ENCODE data around the gene MAN2C1. TPM values are rescaled to one million over a fixed set of nuclear protein-coding genes. Genes with fewer than 3 reads are reported as not detected.

Gene MAN2C1
- total and polyA plus RNA-seq, 9 of the 15 experiments (the other 6 are each of a cell fraction or from before 2014, with no cell fraction given): 2.0 to 141 (median 39.9) TPM

- TF ChIP-seq ZNF592 (IDR thresholded peaks at IDR 0.05) (no peak), PHB (CRISPR knock-in tag; IDR thresholded peaks at IDR 0.05) (0 out of 2 replicates have a peak, but pooled peaks have one; percentile 37), MXI1 (IDR thresholded peaks at IDR 0.05; ENCODE audit: low read depth, low read length) (no peak), SRSF3 (IDR thresholded peaks at IDR 0.05; ENCODE audit: insufficient read depth, low read length) (no peak), CREM (IDR thresholded peaks at IDR 0.05; ENCODE audit: low read depth) (peak; percentile 89), COPS2 (conservative IDR thresholded peaks at IDR 0.05) (no peak), MEF2D (tag; conservative IDR thresholded peaks at IDR 0.05; ENCODE audit: low read depth) (no peak), RAD21 (CRISPR knock-in tag; conservative IDR thresholded peaks at IDR 0.05 in 1 of 2, IDR thresholded peaks at IDR 0.05 in 1 of 2) (peak; percentile 62 to 84), ZNF121 (CRISPR knock-in tag; conservative IDR thresholded peaks at IDR 0.05) (no peak), ZNF23 (CRISPR knock-in tag; IDR thresholded peaks at IDR 0.05) (no peak), DNMT1 (IDR thresholded peaks at IDR 0.05) (no peak), CCNT2 (IDR thresholded peaks at IDR 0.05; ENCODE audit: borderline replicate concordance, extremely low read depth, insufficient read length, low read depth, low read length) (peak; percentile 77), L3MBTL2 (IDR thresholded peaks at IDR 0.05) (no peak; the same call in 1 of the 2 replicates), POLR2A (conservative IDR thresholded peaks at IDR 0.05) (peak; percentile 98), NR2C1 (IDR thresholded peaks at IDR 0.05) (peak; percentile 74), NR2C1 (tag; IDR thresholded peaks at IDR 0.05) (peak; percentile 77), PTTG1 (tag; IDR thresholded peaks at IDR 0.05; ENCODE audit: low read depth) (no peak), NR2F6 (CRISPR knock-in tag; IDR thresholded peaks at IDR 0.05) (no peak), MAZ (CRISPR knock-in tag; conservative IDR thresholded peaks at IDR 0.05 in 1 of 2, IDR thresholded peaks at IDR 0.05 in 1 of 2) (peak; percentile 78 to 81)
Observed at GRCh38 chr15:75367913-75368688, at the start of gene MAN2C1 (continued).
